AG10803 (cell line): ENCODE measurements around the gene SBK1.
A peak's percentile ranks its signal among the peaks of the same experiment; 100 is the strongest.
"Not testable (repeated sequence)": the region's sequence is repeated elsewhere in the genome, so short reads cannot be mapped to it uniquely, and the experiment has no call there.

ENCODE experiments used
- DNase-seq: peaks from one replicate; pipeline ENCODE4 v3.0.0; 2010; ENCODE audit warnings: low read depth
- H3K4me3 ChIP-seq: 2 replicates; pipeline ENCODE4 v1.5.1; 2011; ENCODE audit warnings: mild to moderate bottlenecking, low read length, control low read depth
- CTCF ChIP-seq: conservative IDR thresholded peaks from 2 replicates; pipeline ENCODE4 v1.5.1; 2011; ENCODE audit warnings: mild to moderate bottlenecking, low read length, control low read depth, inconsistent platforms

SBK1 gene

GRCh38 chr16:28320023-28320561 lies 27.8 kb downstream of the SBK1 start:
- H3K4me3 ChIP-seq = no peak overlapping the region
- TF ChIP-seq CTCF = no peak
- DNase-seq = no peak

GRCh38 chr16:28320741-28321140 lies 28.4 kb downstream of the SBK1 start:
- no peak for DNase-seq
- H3K4me3 ChIP-seq = no peak overlapping the region
- TF ChIP-seq CTCF = no peak

- H3K4me3 ChIP-seq = no peak overlapping the region
- TF ChIP-seq CTCF = peak; percentile 76
- DNase-seq = peak; percentile 7
Measured at GRCh38 chr16:28321700-28322411, 29.5 kb downstream of the SBK1 start.

- no peak overlapping the region for H3K4me3 ChIP-seq
- TF ChIP-seq CTCF = no peak
- no peak for DNase-seq
Measured at GRCh38 chr16:28324235-28324886, 32.0 kb downstream of the SBK1 start.

- no peak for DNase-seq
- TF ChIP-seq CTCF = no peak
- no peak overlapping the region for H3K4me3 ChIP-seq
Measured at GRCh38 chr16:28324887-28325279, 32.6 kb downstream of the SBK1 start.

GRCh38 chr16:28326881-28327610 lies 34.7 kb downstream of the SBK1 start:
- DNase-seq = peak; percentile 47
- H3K4me3 ChIP-seq = no peak overlapping the region
- TF ChIP-seq CTCF = peak; percentile 83

- H3K4me3 ChIP-seq, DNase-seq: not testable (repeated sequence)
Measured at GRCh38 chr16:28330232-28330631, 37.9 kb downstream of the SBK1 start.

- not testable (repeated sequence) for DNase-seq, H3K4me3 ChIP-seq
Measured at GRCh38 chr16:28330981-28331380, 38.7 kb downstream of the SBK1 start.

- H3K4me3 ChIP-seq, DNase-seq: not testable (repeated sequence)
Measured at GRCh38 chr16:28332632-28333031, 40.3 kb downstream of the SBK1 start.

- DNase-seq, H3K4me3 ChIP-seq: not testable (repeated sequence)
Measured at GRCh38 chr16:28335678-28336077, 43.4 kb downstream of the SBK1 start.
